NCI-H446 treated with DMSO at 0.1 percent for 48 hours (cell line): Measurements from ENCODE around the gene SPATA19.
"Not testable (repeated sequence)": the region's sequence is repeated elsewhere in the genome, so short reads cannot be mapped to it uniquely, and the experiment has no call there.

ENCODE experiments used
- DNase-seq: peaks from one replicate; lab custom pipeline; 2025; lab: John Stamatoyannopoulos, UW

Gene SPATA19

GRCh38 chr11:133845413-133845812 is at the start of gene SPATA19:
Gene SPATA19 (minus strand): TSS chr11:133845513. CDS start chr11:133845446, 67 bp downstream.
- no peak for DNase-seq

DNA sequence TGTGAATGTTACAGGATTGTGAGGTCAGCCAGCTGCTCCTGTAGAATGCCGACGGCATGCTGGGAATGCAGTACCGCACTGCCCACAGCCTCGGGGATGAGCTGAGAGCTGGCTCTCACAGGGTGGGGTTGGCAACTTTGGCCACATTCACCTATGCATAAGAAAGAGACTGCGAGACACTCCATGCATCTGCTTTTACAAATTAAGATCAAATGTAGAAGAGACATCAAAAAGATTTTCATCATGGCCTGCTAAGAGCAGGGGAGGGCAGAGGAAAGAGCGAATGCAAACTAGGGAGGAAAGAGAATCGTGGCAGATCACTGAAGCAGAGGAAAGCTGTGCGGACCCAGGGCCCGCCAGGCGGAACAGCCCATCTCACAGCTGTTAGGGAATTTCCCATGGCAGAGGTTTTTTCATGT is 49.8 kb upstream of the SPATA19 start:
- DNase-seq: no peak

DNA sequence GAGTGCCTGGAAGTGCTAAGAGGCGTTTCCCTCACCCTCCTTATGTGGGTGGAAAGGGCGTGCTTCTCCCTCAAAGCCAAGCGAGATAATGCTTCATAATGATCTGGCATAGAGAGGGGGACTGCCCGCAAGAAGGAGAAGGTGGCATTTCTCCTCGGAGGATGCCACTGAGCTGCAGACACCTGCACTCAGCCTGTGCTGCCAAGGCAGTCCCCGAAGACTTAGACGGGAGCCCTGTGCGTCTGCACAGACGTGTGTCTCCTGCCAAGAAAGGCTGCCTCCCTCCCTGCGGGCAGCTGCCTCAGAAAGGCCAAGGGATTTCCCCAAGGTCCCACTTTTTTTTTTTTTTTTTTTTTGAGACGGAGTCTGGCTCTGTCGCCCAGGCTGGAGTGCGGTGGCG is 48.1 kb upstream of the SPATA19 start:
- no peak for DNase-seq

GRCh38 chr11:133892584-133893380 is 47.5 kb upstream of the SPATA19 start:
- no peak for DNase-seq

GRCh38 chr11:133892126-133892525 is 46.8 kb upstream of the SPATA19 start:
- DNase-seq: no peak

- DNase-seq: no peak
These were observed 44.6 kb upstream of the SPATA19 start for GRCh38 chr11:133889893-133890292.

- no peak for DNase-seq
These were observed 43.9 kb upstream of the SPATA19 start for GRCh38 chr11:133889188-133889587.

- DNase-seq: no peak
These were observed 42.5 kb upstream of the SPATA19 start for GRCh38 chr11:133887692-133888332.

DNA sequence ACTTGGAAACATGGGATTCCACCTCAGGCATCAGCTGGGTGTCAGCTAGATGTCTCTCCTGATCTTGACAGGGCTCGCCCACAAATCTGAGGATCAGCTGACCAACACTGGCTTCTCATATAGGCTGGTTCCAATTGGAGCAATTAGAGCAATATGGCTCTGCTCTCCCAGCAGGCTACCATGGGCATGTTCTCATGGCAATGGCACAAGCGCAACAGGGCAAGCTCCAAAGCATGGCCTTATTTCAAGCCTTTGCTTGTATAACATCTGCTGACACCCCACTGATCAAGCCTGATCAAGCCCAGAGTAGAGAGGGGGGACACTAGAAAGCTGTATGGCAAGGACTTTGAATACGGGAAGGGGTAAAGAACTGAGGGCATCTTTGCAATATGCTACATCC is 40.7 kb upstream of the SPATA19 start:
- DNase-seq: no peak

- DNase-seq: no peak
These were observed 26.8 kb upstream of the SPATA19 start for GRCh38 chr11:133872160-133872559.

GRCh38 chr11:133867456-133867855 is 22.1 kb upstream of the SPATA19 start:
- DNase-seq: no peak

- no peak for DNase-seq
These were observed 20.2 kb upstream of the SPATA19 start for GRCh38 chr11:133865466-133865865.

DNA sequence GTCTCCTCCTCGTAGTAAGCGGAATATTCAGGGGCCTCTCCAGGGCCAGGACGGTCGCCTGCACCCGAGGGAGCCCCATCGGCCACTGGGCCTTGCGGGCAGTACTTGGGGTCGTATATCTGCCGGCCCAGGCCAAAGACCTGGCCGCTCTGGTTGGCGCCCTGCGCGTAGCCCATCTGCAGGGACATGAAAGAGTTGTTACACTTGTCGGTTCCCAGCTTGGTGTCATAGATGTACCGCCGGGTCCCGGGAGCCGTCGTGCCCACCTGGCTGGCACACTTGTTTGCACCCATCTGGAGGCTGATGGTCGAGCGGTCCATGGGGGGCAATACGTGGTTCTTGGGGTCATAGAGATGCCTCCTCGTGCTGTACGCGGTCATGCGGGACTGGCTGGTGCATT is 19.4 kb upstream of the SPATA19 start:
- DNase-seq: no peak

- DNase-seq: no peak
These were observed 14.8 kb upstream of the SPATA19 start for GRCh38 chr11:133860151-133860550.

DNA sequence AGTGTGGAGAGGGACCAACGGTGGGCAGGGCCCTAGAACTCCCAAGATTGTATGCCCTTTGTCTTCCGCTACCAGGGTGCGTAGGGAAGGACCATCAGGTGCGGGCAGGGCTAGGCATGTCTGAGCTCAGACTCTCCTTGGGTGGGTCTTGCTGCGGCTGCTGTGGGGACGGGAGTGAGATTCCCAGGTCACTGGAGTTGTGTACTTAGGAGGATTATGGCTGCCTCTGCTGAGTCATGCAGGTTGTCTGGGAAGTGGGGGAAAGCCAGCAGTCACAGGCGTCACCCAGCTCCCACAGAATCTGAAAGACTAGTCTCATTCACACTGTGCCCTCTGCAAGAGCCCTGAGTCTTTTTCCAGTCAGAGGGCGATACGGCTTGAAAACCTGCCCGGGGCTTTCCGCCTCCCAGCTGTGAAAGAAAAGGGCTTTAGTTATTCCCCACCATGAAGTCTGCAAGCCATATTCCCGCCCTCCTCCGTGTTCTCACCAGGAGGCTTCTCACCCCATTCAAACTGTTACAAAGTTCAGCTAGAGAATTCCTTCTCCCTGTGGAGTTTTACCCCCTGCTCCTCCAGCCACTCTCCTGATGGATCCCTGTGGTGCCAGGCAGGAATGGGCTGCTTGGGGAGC is 9.1 kb upstream of the SPATA19 start:
- not testable (repeated sequence) for DNase-seq

GRCh38 chr11:133844217-133844616 is 1.1 kb downstream of the SPATA19 start:
- no peak for DNase-seq

- DNase-seq: no peak
These were observed 1.8 kb downstream of the SPATA19 start for GRCh38 chr11:133843454-133843987.

GRCh38 chr11:133842730-133843129 is 2.6 kb downstream of the SPATA19 start:
- no peak for DNase-seq

- DNase-seq: no peak
These were observed 3.3 kb downstream of the SPATA19 start for GRCh38 chr11:133842053-133842452.

DNA sequence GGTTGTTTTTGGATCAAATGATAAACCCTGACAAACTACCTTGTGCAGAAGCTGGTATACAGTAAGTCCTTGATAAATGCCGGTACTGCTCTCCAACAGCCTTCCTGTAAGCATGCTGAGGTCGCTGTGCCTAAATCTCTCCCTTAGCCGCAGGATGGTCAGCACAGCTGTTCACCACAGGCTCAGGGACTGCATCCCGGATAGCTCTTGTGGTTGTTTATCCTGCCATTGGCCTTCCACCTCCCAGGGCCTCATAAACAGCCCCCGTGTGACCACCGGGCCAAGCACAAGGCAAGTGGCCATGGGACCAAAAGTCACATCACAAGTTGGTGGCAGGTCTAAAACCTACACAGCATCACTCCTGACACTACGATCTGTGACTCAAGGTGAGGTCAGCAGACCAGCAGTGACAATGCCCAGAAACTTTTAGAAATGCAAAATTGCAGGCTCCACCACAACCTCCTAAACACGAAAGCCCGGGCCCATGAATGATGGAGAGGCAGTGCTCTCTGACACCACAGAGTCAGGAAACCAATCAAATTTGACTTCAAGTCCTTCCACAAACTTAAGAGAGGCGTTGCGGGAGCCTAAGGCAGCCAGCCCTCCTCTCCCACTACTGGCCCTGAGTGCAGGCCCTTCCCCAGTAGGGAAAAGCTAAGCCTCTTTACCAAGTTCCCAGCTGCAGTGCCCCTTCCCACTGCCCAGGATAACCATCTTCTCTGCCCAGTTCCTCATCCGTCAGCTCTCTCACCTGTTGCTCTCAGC is 3.9 kb downstream of the SPATA19 start:
- no peak for DNase-seq

GRCh38 chr11:133840479-133840941 is 4.8 kb downstream of the SPATA19 start:
- no peak for DNase-seq
